Measurements from ENCODE around the gene YWHAB. TPM values are rescaled to one million over a fixed set of nuclear protein-coding genes. Genes with fewer than 3 reads are reported as not detected.

The YWHAB gene
- total and polyA plus RNA-seq, 2 donors (not counting 1 experiment from before 2014, with no cell fraction given), result 89.7 to 321 TPM

GRCh38 chr20:44851545-44851944 is 34.0 kb upstream of the YWHAB start:
- Histone ChIP-seq H3K79me2 (ENCODE audit: control insufficient read depth, insufficient read depth, low read length) (no peaks in the 10 kb centered on the region), H3K27me3 (ENCODE audit: control insufficient read depth, insufficient read depth, low read length) (peaks cover 5% of the 10 kb centered on the region), H3K4me3 (replicated peaks in 1 of 4; ENCODE audit: control extremely low read depth in 1 of 4, insufficient read depth in 1 of 4, low read depth in 3 of 4, low read length in 4 of 4) (no peak overlapping the region), H3K4me1 (ENCODE audit: control insufficient read depth, extremely low read depth, insufficient read depth, low read length) (no peaks in the 10 kb centered on the region), H4K20me1 (ENCODE audit: control insufficient read depth, extremely low read depth, insufficient read depth, low read length) (no peaks in the 10 kb centered on the region), H2AFZ (ENCODE audit: low read length) (no peak overlapping the region), H3K36me3 (ENCODE audit: control insufficient read depth, insufficient read depth, low read length) (no peaks in the 10 kb centered on the region), H3K27ac (ENCODE audit: insufficient read depth, low read length) (no peak overlapping the region), H3K4me2 (ENCODE audit: extremely low read depth, insufficient read depth, low read length) (no peak overlapping the region), H3K9ac (ENCODE audit: insufficient read depth, low read length) (no peak overlapping the region), H3K9me3 (ENCODE audit: control insufficient read depth, insufficient read depth, low read depth, low read length) (no peaks in the 10 kb centered on the region)
- TF ChIP-seq EZH2 (IDR thresholded peaks at IDR 0.05; ENCODE audit: low read length, missing control alignments) (no peak), CTCF (conservative IDR thresholded peaks at IDR 0.05 in 1 of 2, IDR thresholded peaks at IDR 0.05 in 1 of 2; ENCODE audit: low read depth in 1 of 2, low read length in 2 of 2) (no peak)
- DNase-seq (ENCODE audit: low read depth in 2 of 2), result no peak

GRCh38 chr20:44856442-44856841 is 29.1 kb upstream of the YWHAB start:
- Histone ChIP-seq H2AFZ (ENCODE audit: low read length) (no peak overlapping the region), H3K4me2 (ENCODE audit: extremely low read depth, insufficient read depth, low read length) (no peak overlapping the region), H3K4me1 (ENCODE audit: control insufficient read depth, extremely low read depth, insufficient read depth, low read length) (no peaks in the 10 kb centered on the region), H3K27ac (ENCODE audit: insufficient read depth, low read length) (no peak overlapping the region), H3K9me3 (ENCODE audit: control insufficient read depth, insufficient read depth, low read depth, low read length) (no peaks in the 10 kb centered on the region), H3K4me3 (replicated peaks in 1 of 4; ENCODE audit: control extremely low read depth in 1 of 4, insufficient read depth in 1 of 4, low read depth in 3 of 4, low read length in 4 of 4) (no peak overlapping the region), H3K9ac (ENCODE audit: insufficient read depth, low read length) (no peak overlapping the region), H3K79me2 (ENCODE audit: control insufficient read depth, insufficient read depth, low read length) (no peaks in the 10 kb centered on the region), H4K20me1 (ENCODE audit: control insufficient read depth, extremely low read depth, insufficient read depth, low read length) (no peaks in the 10 kb centered on the region), H3K27me3 (ENCODE audit: control insufficient read depth, insufficient read depth, low read length) (peaks cover 5% of the 10 kb centered on the region), H3K36me3 (ENCODE audit: control insufficient read depth, insufficient read depth, low read length) (no peaks in the 10 kb centered on the region)
- TF ChIP-seq EZH2 (IDR thresholded peaks at IDR 0.05; ENCODE audit: low read length, missing control alignments), result no peak
- no peak for TF ChIP-seq CTCF (conservative IDR thresholded peaks at IDR 0.05 in 1 of 2, IDR thresholded peaks at IDR 0.05 in 1 of 2; ENCODE audit: low read depth in 1 of 2, low read length in 2 of 2)
- DNase-seq (ENCODE audit: low read depth in 2 of 2), result no peak

GRCh38 chr20:44856856-44857448 is 28.6 kb upstream of the YWHAB start:
- Histone ChIP-seq H3K4me3 (replicated peaks in 1 of 4; ENCODE audit: control extremely low read depth in 1 of 4, insufficient read depth in 1 of 4, low read depth in 3 of 4, low read length in 4 of 4) (no peak overlapping the region), H3K79me2 (ENCODE audit: control insufficient read depth, insufficient read depth, low read length) (no peaks in the 10 kb centered on the region), H3K9ac (ENCODE audit: insufficient read depth, low read length) (no peak overlapping the region), H3K4me1 (ENCODE audit: control insufficient read depth, extremely low read depth, insufficient read depth, low read length) (no peaks in the 10 kb centered on the region), H4K20me1 (ENCODE audit: control insufficient read depth, extremely low read depth, insufficient read depth, low read length) (no peaks in the 10 kb centered on the region), H3K27me3 (ENCODE audit: control insufficient read depth, insufficient read depth, low read length) (peaks cover 5% of the 10 kb centered on the region), H3K36me3 (ENCODE audit: control insufficient read depth, insufficient read depth, low read length) (no peaks in the 10 kb centered on the region), H3K27ac (ENCODE audit: insufficient read depth, low read length) (no peak overlapping the region), H3K4me2 (ENCODE audit: extremely low read depth, insufficient read depth, low read length) (no peak overlapping the region), H3K9me3 (ENCODE audit: control insufficient read depth, insufficient read depth, low read depth, low read length) (no peaks in the 10 kb centered on the region), H2AFZ (ENCODE audit: low read length) (no peak overlapping the region)
- peak in 1 of 2 donors; percentile 2 for DNase-seq (ENCODE audit: low read depth in 2 of 2)
- TF ChIP-seq CTCF (conservative IDR thresholded peaks at IDR 0.05 in 1 of 2, IDR thresholded peaks at IDR 0.05 in 1 of 2; ENCODE audit: low read depth in 1 of 2, low read length in 2 of 2), result no peak
- TF ChIP-seq EZH2 (IDR thresholded peaks at IDR 0.05; ENCODE audit: low read length, missing control alignments), result no peak

All from fibroblast of lung (primary cell).